HUES6 (cell line): ENCODE results near the gene EZR.
"Not testable (repeated sequence)": the region's sequence is repeated elsewhere in the genome, so short reads cannot be mapped to it uniquely, and the experiment has no call there.

Experiments
- H3K27ac ChIP-seq: 2 replicates; pipeline ENCODE4 v1.7.0; 2013; ENCODE audit warnings: low read depth, mild to moderate bottlenecking, low read length, inconsistent platforms
- H3K27me3 ChIP-seq: 2 replicates; pipeline ENCODE4 v1.6.1; 2013; ENCODE audit warnings: low read length; ENCODE audit not compliant: control insufficient read depth, insufficient read depth
- H3K36me3 ChIP-seq: 2 replicates; pipeline ENCODE4 v1.6.1; 2013; ENCODE audit warnings: low read length; ENCODE audit not compliant: control insufficient read depth, insufficient read depth
- H3K4me1 ChIP-seq: 2 replicates; pipeline ENCODE4 v1.6.1; 2013; ENCODE audit warnings: low read length; ENCODE audit not compliant: control insufficient read depth, insufficient read depth
- H3K4me3 ChIP-seq: 2 replicates; pipeline ENCODE4 v1.5.1; 2013; ENCODE audit warnings: low read depth, low read length
- H3K9ac ChIP-seq: one replicate; pipeline ENCODE4 v1.6.1; 2013; ENCODE audit warnings: mild to moderate bottlenecking, low read length
- H3K9me3 ChIP-seq: 2 replicates; pipeline ENCODE4 v1.6.1; 2013; ENCODE audit warnings: low read depth, low read length; ENCODE audit not compliant: control insufficient read depth, insufficient read depth

Gene EZR

DNA sequence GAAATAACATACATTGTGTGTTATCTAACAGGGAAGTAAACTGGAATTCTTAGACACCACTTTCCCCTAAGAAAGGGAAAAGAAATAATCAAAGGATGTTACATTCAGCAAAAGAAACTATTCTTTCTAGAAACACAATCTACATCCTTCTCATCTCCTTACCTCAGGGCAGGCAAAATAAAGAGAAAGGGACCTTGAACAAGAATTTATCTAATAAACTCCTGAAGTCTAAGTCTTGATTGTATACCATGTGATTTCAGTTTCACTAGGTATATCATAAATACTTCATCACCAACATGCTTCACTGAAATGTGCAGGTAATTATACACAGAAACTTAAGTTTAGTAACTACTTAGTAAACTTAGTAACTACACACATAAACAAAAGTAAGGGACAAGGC lies 15.0 kb downstream of the EZR start:
- no peak overlapping the region for H3K9ac ChIP-seq
- peaks cover 35% of the 10 kb centered on the region for H3K36me3 ChIP-seq
- H3K4me3 ChIP-seq: no peak overlapping the region
- no peaks in the 10 kb centered on the region for H3K9me3 ChIP-seq
- peaks cover 87% of the 10 kb centered on the region for H3K4me1 ChIP-seq
- no peaks in the 10 kb centered on the region for H3K27me3 ChIP-seq
- H3K27ac ChIP-seq: no peak overlapping the region

DNA sequence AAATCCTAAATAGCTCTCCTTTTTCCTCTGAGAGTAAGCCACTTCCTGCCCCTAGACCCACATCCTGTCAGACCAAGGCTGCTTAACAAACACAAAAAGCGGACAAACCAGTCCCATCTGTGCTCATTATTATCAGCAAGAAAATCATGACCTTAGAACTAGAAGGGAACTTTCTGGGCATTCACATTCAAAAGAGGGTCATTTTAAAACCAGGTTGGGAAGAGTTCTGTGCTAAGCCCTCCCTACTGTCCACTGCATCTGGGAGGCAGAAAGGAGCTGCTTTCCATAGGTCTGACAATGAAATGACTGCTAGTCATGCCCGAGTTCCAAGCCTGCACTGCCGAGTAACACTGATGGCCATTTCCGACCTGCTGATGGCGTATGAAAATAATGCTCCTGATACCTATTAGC lies 15.4 kb downstream of the EZR start:
- H3K36me3 ChIP-seq: peaks cover 30% of the 10 kb centered on the region
- H3K27ac ChIP-seq: no peak overlapping the region
- H3K9me3 ChIP-seq: no peaks in the 10 kb centered on the region
- H3K9ac ChIP-seq: no peak overlapping the region
- no peaks in the 10 kb centered on the region for H3K27me3 ChIP-seq
- peaks cover 87% of the 10 kb centered on the region for H3K4me1 ChIP-seq
- H3K4me3 ChIP-seq: no peak overlapping the region

DNA sequence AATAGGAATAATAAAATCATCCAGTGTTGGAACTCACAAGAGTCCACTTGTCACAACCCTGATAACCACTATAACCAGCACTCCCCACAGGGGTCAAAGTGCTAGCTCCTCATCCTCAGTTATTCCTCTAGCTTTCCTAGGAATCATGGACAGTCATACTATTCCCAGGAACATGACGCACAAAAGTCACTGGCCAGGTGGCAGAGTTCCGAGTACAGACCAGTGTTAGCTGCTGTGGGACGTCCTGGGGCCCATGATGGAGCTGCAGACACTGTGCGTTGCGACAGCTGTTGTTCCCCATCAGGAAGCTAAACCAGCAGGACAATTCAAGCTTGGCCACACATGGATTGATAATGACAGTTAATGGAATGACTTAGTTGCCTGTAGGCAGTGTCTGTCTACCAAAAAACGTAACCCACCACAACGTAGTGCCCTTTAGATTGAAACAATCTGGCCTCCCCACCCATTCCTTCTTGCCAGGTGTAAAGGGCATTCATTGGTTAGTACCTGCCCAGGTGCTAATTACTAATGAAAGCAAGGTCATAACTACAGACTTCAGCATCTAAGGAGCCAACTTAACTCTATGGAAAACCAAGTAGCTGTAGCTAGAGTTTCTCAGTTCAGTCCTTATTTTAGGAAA lies 17.4 kb downstream of the EZR start:
- no peak overlapping the region for H3K27ac ChIP-seq
- H3K9me3 ChIP-seq: no peaks in the 10 kb centered on the region
- peaks cover 84% of the 10 kb centered on the region for H3K4me1 ChIP-seq
- no peak overlapping the region for H3K4me3 ChIP-seq
- no peaks in the 10 kb centered on the region for H3K27me3 ChIP-seq
- H3K9ac ChIP-seq: no peak overlapping the region
- peaks cover 23% of the 10 kb centered on the region for H3K36me3 ChIP-seq

DNA sequence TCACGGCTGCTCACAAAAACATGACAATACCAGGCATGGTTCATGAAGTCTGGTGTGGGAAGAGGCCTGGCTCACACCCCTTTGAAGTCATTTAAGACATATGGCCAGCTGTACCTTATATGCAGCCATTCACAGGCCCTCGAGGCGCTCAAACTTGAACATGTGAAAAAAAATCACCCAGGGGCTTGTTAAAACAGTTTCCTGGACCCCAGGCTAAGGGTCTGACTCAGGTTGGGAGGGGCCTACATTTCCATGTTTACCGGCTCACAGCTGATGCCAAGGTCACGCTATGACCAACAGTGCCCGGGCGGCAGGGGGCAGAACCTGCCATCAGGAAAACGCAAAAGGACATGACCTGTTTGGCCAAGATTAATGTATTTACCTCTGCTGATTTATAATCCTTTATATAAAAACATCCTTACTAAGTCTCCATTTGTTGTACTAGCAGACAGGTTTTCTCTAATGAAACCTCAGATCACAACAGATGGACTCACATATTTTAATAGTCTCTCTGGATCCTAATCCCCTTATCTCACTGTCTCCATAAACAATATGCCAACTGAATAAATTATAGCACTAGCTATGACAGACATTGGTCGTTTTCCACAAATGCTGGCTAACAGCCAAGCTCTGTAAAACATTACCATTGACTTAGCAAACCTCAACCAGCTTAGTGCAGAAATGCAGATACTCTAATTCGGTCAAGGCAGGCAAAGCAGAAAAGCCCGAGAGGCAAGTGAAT lies 19.9 kb downstream of the EZR start:
- peaks cover 85% of the 10 kb centered on the region for H3K4me1 ChIP-seq

DNA sequence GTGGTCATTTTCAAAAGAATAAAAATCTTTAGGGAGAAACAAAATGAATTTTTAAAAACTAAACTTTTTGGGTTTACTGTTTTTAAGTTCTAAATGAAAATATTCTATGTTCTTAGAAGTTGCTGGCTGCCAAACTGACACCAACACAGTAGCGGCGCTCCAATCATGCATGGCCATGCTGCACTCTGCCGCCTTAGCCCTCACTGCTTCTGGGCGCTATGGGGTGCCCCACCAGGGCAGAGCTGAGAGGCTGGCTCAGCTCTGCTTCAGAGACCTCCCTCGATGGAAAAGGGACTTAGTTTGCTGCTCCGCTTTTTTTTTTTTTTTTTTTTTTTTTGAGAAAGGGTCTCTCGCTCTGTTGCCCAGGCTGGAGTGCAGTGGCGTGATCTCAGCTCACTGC lies 20.9 kb downstream of the EZR start:
- no peak overlapping the region for H3K4me3 ChIP-seq
- H3K27ac ChIP-seq: no peak overlapping the region
- no peaks in the 10 kb centered on the region for H3K27me3 ChIP-seq
- peaks cover 87% of the 10 kb centered on the region for H3K4me1 ChIP-seq
- H3K9ac ChIP-seq: no peak overlapping the region
- peaks cover 36% of the 10 kb centered on the region for H3K36me3 ChIP-seq
- no peaks in the 10 kb centered on the region for H3K9me3 ChIP-seq

More for the DNA sequence above, 19.9 kb downstream of the EZR start:
- H3K9me3 ChIP-seq: no peaks in the 10 kb centered on the region
- H3K9ac ChIP-seq: no peak overlapping the region
- H3K27ac ChIP-seq: no peak overlapping the region
- peaks cover 38% of the 10 kb centered on the region for H3K36me3 ChIP-seq
- H3K27me3 ChIP-seq: no peaks in the 10 kb centered on the region
- H3K4me3 ChIP-seq: no peak overlapping the region

DNA sequence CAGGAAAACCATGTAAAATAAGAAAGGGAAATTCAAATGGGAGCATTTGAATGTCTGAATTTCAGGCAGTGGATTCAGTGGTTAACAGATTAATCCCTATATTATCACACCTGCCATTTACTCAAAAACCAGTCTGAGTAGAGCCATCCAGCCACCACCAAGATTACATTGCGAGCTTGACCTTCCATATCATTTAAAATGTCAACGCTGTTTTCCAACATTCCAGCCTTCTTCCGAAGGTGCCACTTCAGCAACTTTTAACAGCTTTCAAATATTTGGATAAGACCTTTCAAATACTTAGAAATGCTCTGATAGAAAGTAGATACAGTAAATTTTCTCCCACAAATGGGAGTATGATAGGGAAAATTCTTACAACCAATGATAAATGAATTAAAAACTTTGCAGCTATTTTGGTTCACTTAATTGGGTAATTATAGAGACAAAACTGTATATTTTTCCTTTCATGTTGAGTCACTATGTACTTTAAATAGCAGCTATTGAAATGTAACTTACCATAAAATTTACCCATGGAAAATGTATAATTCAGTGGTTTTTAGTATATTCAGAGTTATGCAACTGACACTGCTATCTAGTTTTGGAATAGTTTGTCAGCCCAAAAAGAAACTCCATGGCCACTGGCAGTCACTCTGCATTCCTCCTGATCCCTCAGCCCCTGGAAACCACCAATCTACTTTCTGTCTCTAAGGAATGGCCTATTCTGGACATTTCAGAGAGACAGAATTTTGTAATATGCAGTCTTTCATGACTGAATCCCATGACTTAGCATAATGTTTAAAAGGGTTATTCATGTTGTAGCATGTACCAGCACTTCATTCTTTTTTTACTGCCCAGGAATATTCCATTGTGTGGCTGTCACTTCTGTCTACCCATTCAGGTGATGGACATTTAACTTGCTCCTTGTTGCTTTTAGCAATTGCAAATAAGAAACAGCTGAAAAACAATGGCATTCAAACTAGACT lies 21.5 kb downstream of the EZR start:
- H3K27ac ChIP-seq: no peak overlapping the region
- no peak overlapping the region for H3K4me3 ChIP-seq
- peaks cover 33% of the 10 kb centered on the region for H3K36me3 ChIP-seq
- H3K4me1 ChIP-seq: peaks cover 84% of the 10 kb centered on the region
- no peaks in the 10 kb centered on the region for H3K27me3 ChIP-seq
- no peaks in the 10 kb centered on the region for H3K9me3 ChIP-seq
- no peak overlapping the region for H3K9ac ChIP-seq

DNA sequence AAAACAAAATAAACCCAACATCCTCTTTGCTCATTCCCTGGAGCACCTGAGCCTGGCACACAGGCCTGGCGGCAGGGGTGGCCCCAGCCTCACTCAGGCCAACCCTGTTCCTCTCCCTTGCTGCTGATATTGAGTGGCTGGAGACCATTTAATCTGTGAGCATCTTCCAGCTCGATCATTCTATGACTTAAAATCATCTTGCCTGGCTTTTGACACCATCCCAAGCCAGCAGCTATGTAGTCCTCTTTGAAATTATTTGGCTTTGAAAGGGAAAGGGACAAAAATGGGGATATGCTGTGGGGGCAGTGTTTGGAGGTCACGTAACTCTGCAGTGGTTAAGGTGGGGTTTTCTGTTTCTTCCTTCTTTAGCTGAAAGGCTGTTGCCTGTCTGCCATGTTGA lies 22.8 kb downstream of the EZR start:
- Histone ChIP-seq H3K4me3 (no peak overlapping the region), H3K9ac (no peak overlapping the region), H3K4me1 (peaks cover 74% of the 10 kb centered on the region), H3K36me3 (peaks cover 26% of the 10 kb centered on the region), H3K27ac (no peak overlapping the region), H3K9me3 (no peaks in the 10 kb centered on the region), H3K27me3 (no peaks in the 10 kb centered on the region)

DNA sequence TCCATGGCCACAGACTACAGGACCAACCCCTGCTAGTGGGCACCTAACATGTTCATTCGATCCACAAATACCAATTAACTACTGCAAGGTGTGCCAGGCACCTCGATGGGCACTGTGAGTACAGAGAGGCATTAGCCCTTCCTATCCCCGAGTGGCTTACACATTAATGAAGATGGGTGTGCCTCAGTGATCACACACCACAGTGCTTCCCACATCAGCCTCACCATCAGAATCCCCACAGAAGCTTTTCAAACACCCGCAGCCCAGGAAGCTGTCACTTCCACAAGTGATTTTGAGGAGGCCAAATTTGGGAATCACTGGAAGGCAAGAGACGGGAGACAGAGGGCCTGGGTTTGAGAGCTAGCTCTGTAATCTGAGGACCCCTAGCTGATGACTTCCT lies 23.7 kb downstream of the EZR start:
- Histone ChIP-seq H3K9me3 (no peaks in the 10 kb centered on the region), H3K9ac (no peak overlapping the region), H3K27ac (no peak overlapping the region), H3K36me3 (peaks cover 28% of the 10 kb centered on the region), H3K27me3 (no peaks in the 10 kb centered on the region), H3K4me1 (peaks cover 67% of the 10 kb centered on the region), H3K4me3 (no peak overlapping the region)

DNA sequence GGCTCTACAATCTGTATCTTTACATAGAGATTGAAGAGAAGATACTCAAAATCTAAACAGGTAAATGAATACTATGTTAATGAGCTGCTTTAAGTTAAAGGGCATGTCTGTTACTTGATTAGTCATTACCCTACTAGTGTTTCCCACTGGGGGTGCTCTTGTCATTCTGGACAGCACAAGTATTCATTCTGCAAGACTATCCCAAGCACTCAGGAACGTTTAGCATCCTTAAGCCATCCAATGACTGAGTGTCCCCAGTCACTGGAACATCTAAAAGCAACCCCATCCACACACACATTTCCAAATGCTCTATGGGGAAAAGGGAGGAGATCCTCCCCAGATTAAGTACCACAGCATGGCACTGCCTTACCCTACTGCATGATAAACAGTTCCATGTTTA lies 25.7 kb downstream of the EZR start:
- Histone ChIP-seq H3K9me3 (no peaks in the 10 kb centered on the region), H3K4me1 (peaks cover 49% of the 10 kb centered on the region), H3K4me3 (no peak overlapping the region), H3K36me3 (peaks cover 47% of the 10 kb centered on the region), H3K27me3 (no peaks in the 10 kb centered on the region), H3K9ac (no peak overlapping the region), H3K27ac (no peak overlapping the region)

DNA sequence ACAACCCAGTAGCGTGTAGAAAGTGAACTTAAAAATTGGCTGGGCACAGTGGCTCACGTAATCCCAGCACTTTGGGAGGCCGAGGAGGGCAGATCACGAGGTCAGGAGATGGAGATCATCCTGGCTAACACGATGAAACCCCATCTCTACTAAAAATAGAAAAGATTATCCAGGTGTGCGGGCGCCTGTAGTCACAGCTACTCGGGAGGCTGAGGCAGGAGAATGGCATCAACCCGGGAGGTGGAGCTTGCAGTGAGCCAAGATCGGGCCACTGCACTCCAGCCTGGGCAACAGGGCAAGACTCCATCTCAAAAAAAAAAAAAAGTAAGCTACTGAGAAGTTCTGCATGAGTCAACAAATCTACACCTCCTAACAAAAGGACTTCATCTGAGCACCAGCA lies 26.7 kb downstream of the EZR start:
- H3K9me3 ChIP-seq, H3K27ac ChIP-seq, H3K27me3 ChIP-seq, H3K4me3 ChIP-seq, H3K9ac ChIP-seq: not testable (repeated sequence)
- Histone ChIP-seq H3K4me1 (peaks cover 43% of the 10 kb centered on the region), H3K36me3 (peaks cover 53% of the 10 kb centered on the region)
